Lower lobe of right lung (tissue), 2 donors: ENCODE data around the gene CLASP1. TPM values are rescaled to one million over a fixed set of nuclear protein-coding genes. Genes with fewer than 3 reads are reported as not detected.

ENCODE experiments used
- ATAC-seq, 2 donors: fragments of 200-7000 bp; cut with Tn5 transposase; one replicate each; pipeline ENCODE4 v1.9.1; 2020 to 2022; ENCODE audit warnings: mild to moderate bottlenecking in 2 of 2, moderate library complexity in 2 of 2
- DNase-seq: peaks from one replicate; pipeline ENCODE4 v3.0.0-alpha.2; 2020
- H3K27ac ChIP-seq: fragments of 200-600 bp; one replicate; pipeline ENCODE4 v1.8.0; 2022
- H3K27me3 ChIP-seq: fragments of 200-600 bp; one replicate; pipeline ENCODE4 v1.8.0; 2022; ENCODE audit warnings: low read depth
- H3K36me3 ChIP-seq: fragments of 200-600 bp; one replicate; pipeline ENCODE4 v1.8.0; 2022; ENCODE audit warnings: mild to moderate bottlenecking
- H3K4me1 ChIP-seq: fragments of 200-600 bp; one replicate; pipeline ENCODE4 v1.8.0; 2022
- H3K4me3 ChIP-seq: fragments of 200-600 bp; one replicate; pipeline ENCODE4 v1.8.0; 2022; ENCODE audit warnings: mild to moderate bottlenecking
- H3K9me3 ChIP-seq: fragments of 200-600 bp; one replicate; pipeline ENCODE4 v1.8.0; 2022
- CTCF ChIP-seq: fragments of 200-600 bp; IDR thresholded peaks from one replicate; pipeline ENCODE4 v1.8.0; 2022; ENCODE audit warnings: antibody characterized with exemption, mild to moderate bottlenecking
- intact Hi-C: fragments of 100-400 bp; cut with DNase I; formaldehyde crosslinking; loops from one replicate; pipeline ENCODE4 v1.11.0; 2022
- total RNA-seq: library from RNA; stranded (reverse); fragmentation: NEBNext Ultra II Directional; extraction: Animal tissue kit (Norgen Biotek cat#: 25700); gene quantifications from one replicate; pipeline ENCODE4 v1.2.1, GENCODE V29; 2021
- donor health status: DM: no; HTN: yes; CAD: no; lungs with severe emphysema.

CLASP1 gene
- total RNA-seq, 1 donor from 2014 or later = 45.8 TPM

GRCh38 chr2:121579309-121579708 is 70.0 kb downstream of the CLASP1 start:
- intact Hi-C loops = no loop called here
- DNase-seq (no peak), ATAC-seq (no peak)
- TF ChIP-seq CTCF = no peak
- Histone ChIP-seq H3K36me3 (no peaks in the 10 kb centered on the region), H3K4me1 (peaks cover 5% of the 10 kb centered on the region), H3K9me3 (no peaks in the 10 kb centered on the region), H3K27me3 (no peaks in the 10 kb centered on the region), H3K4me3 (no peak overlapping the region), H3K27ac (no peak overlapping the region)

GRCh38 chr2:121577381-121577780 is 71.9 kb downstream of the CLASP1 start:
- Histone ChIP-seq H3K4me1 (peaks cover 5% of the 10 kb centered on the region), H3K36me3 (no peaks in the 10 kb centered on the region), H3K9me3 (no peaks in the 10 kb centered on the region), H3K27me3 (no peaks in the 10 kb centered on the region), H3K4me3 (no peak overlapping the region), H3K27ac (no peak overlapping the region)
- intact Hi-C loops = no loop called here
- DNase-seq = no peak
- ATAC-seq = no peak
- no peak for TF ChIP-seq CTCF

- H3K27ac ChIP-seq = no peak overlapping the region
- intact Hi-C loops = no loop called here
- DNase-seq = no peak
- H3K27me3 ChIP-seq = no peaks in the 10 kb centered on the region
- ATAC-seq = no peak
- H3K36me3 ChIP-seq = no peaks in the 10 kb centered on the region
- H3K4me3 ChIP-seq = no peak overlapping the region
- TF ChIP-seq CTCF = no peak
- peaks cover 5% of the 10 kb centered on the region for H3K4me1 ChIP-seq
- no peaks in the 10 kb centered on the region for H3K9me3 ChIP-seq
Observed at GRCh38 chr2:121576263-121576662, 73.0 kb downstream of the CLASP1 start.

GRCh38 chr2:121575800-121576199 is 73.5 kb downstream of the CLASP1 start:
- peaks cover 3% of the 10 kb centered on the region for H3K4me1 ChIP-seq
- ATAC-seq = no peak
- H3K36me3 ChIP-seq = no peaks in the 10 kb centered on the region
- intact Hi-C loops = no loop called here
- no peak for DNase-seq
- no peak overlapping the region for H3K4me3 ChIP-seq
- TF ChIP-seq CTCF = no peak
- no peaks in the 10 kb centered on the region for H3K27me3 ChIP-seq
- H3K27ac ChIP-seq = no peak overlapping the region
- H3K9me3 ChIP-seq = no peaks in the 10 kb centered on the region

- Histone ChIP-seq H3K36me3 (peaks cover 3% of the 10 kb centered on the region), H3K27ac (no peak overlapping the region), H3K4me1 (peaks cover 6% of the 10 kb centered on the region), H3K4me3 (no peak overlapping the region), H3K27me3 (no peaks in the 10 kb centered on the region), H3K9me3 (no peaks in the 10 kb centered on the region)
- intact Hi-C loops = no loop called here
- ATAC-seq (no peak), DNase-seq (no peak)
- no peak for TF ChIP-seq CTCF
Observed at GRCh38 chr2:121570667-121571055, 78.6 kb downstream of the CLASP1 start.
